ENCODE measurements around the gene RRAS2.

RRAS2 gene

DNA sequence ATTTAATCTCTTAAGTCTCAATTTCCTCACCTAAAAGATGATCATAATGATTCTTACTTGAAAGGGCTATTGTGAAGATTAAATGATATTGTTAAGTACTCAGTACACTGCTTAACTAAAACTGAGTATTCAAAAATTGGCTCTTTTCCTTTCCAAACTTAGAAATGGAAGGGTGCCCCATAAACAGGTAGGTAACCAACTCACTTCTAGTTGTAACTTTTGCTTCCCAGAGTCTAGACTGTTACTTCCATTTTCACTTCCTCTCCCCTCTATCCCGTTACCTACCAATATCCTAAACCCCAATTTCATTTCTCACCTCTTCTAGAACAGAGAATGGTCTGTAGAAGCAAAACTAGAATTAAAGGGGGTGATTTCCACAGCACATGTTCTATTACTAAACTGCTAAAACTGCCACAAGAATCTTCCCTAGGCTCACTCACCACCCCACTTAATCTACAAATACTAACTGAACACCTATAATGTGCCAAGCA lies 50.0 kb downstream of the RRAS2 start:
- Histone ChIP-seq H3K36me3 (ENCODE audit: low read depth) (no peaks in the 10 kb centered on the region), H3K27ac (ENCODE audit: poor library complexity, severe bottlenecking) (peak overlapping the region; percentile 31), H3K4me3 (ENCODE audit: severe bottlenecking) (no peak overlapping the region), H3K9me3 (ENCODE audit: severe bottlenecking) (no peaks in the 10 kb centered on the region), H3K4me1 (ENCODE audit: insufficient read depth, poor library complexity, severe bottlenecking) (peaks cover 28% of the 10 kb centered on the region), H3K27me3 (ENCODE audit: insufficient read depth, poor library complexity, severe bottlenecking) (no peaks in the 10 kb centered on the region)
- no peak for DNase-seq (ENCODE audit: low spot score)
- ATAC-seq (ENCODE audit: low read depth): no peak
- TF ChIP-seq, protein P1, sequence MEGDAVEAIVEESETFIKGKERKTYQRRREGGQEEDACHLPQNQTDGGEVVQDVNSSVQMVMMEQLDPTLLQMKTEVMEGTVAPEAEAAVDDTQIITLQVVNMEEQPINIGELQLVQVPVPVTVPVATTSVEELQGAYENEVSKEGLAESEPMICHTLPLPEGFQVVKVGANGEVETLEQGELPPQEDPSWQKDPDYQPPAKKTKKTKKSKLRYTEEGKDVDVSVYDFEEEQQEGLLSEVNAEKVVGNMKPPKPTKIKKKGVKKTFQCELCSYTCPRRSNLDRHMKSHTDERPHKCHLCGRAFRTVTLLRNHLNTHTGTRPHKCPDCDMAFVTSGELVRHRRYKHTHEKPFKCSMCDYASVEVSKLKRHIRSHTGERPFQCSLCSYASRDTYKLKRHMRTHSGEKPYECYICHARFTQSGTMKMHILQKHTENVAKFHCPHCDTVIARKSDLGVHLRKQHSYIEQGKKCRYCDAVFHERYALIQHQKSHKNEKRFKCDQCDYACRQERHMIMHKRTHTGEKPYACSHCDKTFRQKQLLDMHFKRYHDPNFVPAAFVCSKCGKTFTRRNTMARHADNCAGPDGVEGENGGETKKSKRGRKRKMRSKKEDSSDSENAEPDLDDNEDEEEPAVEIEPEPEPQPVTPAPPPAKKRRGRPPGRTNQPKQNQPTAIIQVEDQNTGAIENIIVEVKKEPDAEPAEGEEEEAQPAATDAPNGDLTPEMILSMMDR (IDR thresholded peaks at IDR 0.05; ENCODE audit: poor library complexity, severe bottlenecking): peak; percentile 44

DNA sequence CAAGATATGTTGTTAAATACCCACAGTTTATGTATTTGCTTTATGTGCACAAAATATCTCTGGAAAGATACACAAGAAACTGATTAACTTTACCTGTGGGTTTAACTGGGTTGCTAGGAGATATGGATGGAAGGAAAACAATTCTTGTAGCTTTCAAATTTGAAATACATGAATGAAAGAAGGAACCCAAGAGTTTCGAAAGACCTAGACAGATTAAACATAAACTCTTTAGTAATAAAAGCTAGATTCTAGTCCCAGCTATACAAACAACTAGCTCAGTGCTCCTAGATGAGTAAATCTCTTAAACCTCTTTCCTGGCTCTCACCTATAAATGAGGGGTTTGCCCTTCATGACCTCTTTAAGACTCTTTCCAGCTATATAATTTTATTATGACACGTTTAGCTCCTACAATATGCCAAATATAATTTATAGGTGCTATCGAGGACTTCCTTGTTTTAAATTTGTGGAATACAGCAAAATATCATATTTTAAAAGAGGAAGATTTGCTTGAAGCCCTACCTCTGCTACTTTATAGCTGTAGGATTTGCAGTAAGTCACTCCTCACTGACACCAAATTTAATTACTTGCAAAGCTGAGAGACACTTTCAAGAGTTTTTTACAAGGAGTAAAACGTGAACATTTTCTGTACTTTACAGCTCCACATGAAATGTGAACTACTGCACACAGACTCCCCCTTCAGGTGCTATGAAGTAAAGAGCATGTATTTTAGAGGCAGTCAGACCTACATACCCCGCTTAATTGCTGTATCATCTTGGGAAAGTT lies 50.7 kb downstream of the RRAS2 start:
- Histone ChIP-seq H3K4me3 (ENCODE audit: severe bottlenecking) (no peak overlapping the region), H3K9me3 (ENCODE audit: severe bottlenecking) (no peaks in the 10 kb centered on the region), H3K27ac (ENCODE audit: poor library complexity, severe bottlenecking) (peak overlapping the region; percentile 31), H3K4me1 (ENCODE audit: insufficient read depth, poor library complexity, severe bottlenecking) (peaks cover 22% of the 10 kb centered on the region), H3K27me3 (ENCODE audit: insufficient read depth, poor library complexity, severe bottlenecking) (no peaks in the 10 kb centered on the region), H3K36me3 (ENCODE audit: low read depth) (no peaks in the 10 kb centered on the region)
- TF ChIP-seq, protein P1 (IDR thresholded peaks at IDR 0.05; ENCODE audit: poor library complexity, severe bottlenecking): peak; percentile 76
- ATAC-seq (ENCODE audit: low read depth): peak; percentile 68
- DNase-seq (ENCODE audit: low spot score): no peak

DNA sequence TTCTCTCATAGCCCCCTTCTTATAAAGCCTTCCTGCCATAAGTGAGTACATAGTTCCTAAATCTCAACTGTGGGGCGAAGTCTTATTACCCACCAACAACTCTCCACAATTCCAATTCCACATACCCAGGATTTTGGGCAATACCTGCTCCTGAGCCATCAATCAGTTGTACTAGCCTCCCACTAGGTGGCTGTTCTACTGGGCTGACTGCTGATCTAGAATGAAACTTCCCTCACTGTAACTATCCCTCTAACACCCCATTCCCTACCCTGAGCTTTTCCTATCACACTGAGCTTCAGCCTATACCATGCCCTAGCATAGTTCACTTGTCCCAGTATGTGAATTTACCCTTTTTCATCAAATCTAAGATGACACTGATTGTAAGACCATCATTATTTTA lies 52.5 kb downstream of the RRAS2 start:
- no peak for DNase-seq (ENCODE audit: low spot score)
- Histone ChIP-seq H3K27me3 (ENCODE audit: insufficient read depth, poor library complexity, severe bottlenecking) (no peaks in the 10 kb centered on the region), H3K36me3 (ENCODE audit: low read depth) (no peaks in the 10 kb centered on the region), H3K27ac (ENCODE audit: poor library complexity, severe bottlenecking) (no peak overlapping the region), H3K4me1 (ENCODE audit: insufficient read depth, poor library complexity, severe bottlenecking) (peaks cover 17% of the 10 kb centered on the region), H3K9me3 (ENCODE audit: severe bottlenecking) (no peaks in the 10 kb centered on the region), H3K4me3 (ENCODE audit: severe bottlenecking) (no peak overlapping the region)
- 0 out of 3 replicates have a peak, but pooled peaks have one; percentile 44 for ATAC-seq (ENCODE audit: low read depth)
- TF ChIP-seq, protein P1 (IDR thresholded peaks at IDR 0.05; ENCODE audit: poor library complexity, severe bottlenecking): peak; percentile 32

DNA sequence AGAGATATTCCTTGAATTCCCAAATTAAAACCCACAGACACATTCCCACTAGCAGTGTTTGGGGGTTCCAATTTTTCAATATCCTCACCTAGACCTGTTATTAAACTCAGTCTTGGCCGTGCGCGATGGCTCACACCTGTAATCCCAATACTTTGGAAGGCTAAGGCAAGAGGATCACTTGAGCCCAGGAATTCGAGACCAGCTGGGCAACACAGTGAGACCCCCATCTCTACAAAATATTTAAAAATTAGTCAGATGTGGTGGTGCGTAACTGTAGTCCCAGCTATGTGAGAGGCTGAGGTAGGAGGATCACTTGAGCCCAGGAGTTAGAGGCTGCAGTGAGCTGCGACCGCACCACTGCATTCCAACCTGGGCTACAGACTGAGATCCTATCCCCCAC lies 53.3 kb downstream of the RRAS2 start:
- H3K36me3 ChIP-seq (ENCODE audit: low read depth): no peaks in the 10 kb centered on the region
- no peaks in the 10 kb centered on the region for H3K27me3 ChIP-seq (ENCODE audit: insufficient read depth, poor library complexity, severe bottlenecking)
- peaks cover 17% of the 10 kb centered on the region for H3K4me1 ChIP-seq (ENCODE audit: insufficient read depth, poor library complexity, severe bottlenecking)
- no peak for DNase-seq (ENCODE audit: low spot score)
- H3K9me3 ChIP-seq (ENCODE audit: severe bottlenecking): no peaks in the 10 kb centered on the region
- no peak for ATAC-seq (ENCODE audit: low read depth)
- H3K4me3 ChIP-seq (ENCODE audit: severe bottlenecking): no peak overlapping the region
- TF ChIP-seq, protein P1 (IDR thresholded peaks at IDR 0.05; ENCODE audit: poor library complexity, severe bottlenecking): no peak
- no peak overlapping the region for H3K27ac ChIP-seq (ENCODE audit: poor library complexity, severe bottlenecking)

DNA sequence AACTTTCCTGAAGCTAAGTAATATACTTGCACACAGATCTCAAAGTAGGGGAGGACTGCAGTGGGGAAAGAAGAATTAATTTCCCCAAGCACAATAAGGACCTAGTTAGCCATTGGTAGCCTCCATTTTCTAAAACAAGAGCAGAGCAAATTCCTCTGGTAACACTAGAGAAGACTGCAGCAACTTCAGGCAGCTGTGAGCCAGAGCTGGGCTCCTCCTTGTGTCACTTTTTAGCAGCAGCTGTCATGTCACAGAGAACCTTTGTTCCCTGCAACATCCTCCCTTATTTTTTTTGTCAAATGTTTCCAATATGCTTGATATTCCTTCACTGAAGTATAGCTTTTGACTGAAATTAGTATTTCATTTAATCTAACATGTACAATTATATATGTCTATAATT lies 54.4 kb downstream of the RRAS2 start:
- H3K4me1 ChIP-seq (ENCODE audit: insufficient read depth, poor library complexity, severe bottlenecking): peaks cover 15% of the 10 kb centered on the region
- no peak overlapping the region for H3K27ac ChIP-seq (ENCODE audit: poor library complexity, severe bottlenecking)
- no peak for DNase-seq (ENCODE audit: low spot score)
- TF ChIP-seq, protein P1 (IDR thresholded peaks at IDR 0.05; ENCODE audit: poor library complexity, severe bottlenecking): no peak
- no peaks in the 10 kb centered on the region for H3K9me3 ChIP-seq (ENCODE audit: severe bottlenecking)
- ATAC-seq (ENCODE audit: low read depth): no peak
- no peaks in the 10 kb centered on the region for H3K36me3 ChIP-seq (ENCODE audit: low read depth)
- no peaks in the 10 kb centered on the region for H3K27me3 ChIP-seq (ENCODE audit: insufficient read depth, poor library complexity, severe bottlenecking)
- no peak overlapping the region for H3K4me3 ChIP-seq (ENCODE audit: severe bottlenecking)
